GM19438 (cell line): ENCODE measurements around the gene QRSL1.
A peak's percentile ranks its signal among the peaks of the same experiment; 100 is the strongest.
"Not testable (repeated sequence)": the region's sequence is repeated elsewhere in the genome, so short reads cannot be mapped to it uniquely, and the experiment has no call there.

Source experiments
- ATAC-seq: cut with Tn5 transposase; IDR thresholded peaks from one replicate; pipeline ENCODE4 v1.9.1; 2021; ENCODE audit warnings: low read depth; ENCODE audit not compliant: unreplicated experiment

Gene QRSL1, protein sequence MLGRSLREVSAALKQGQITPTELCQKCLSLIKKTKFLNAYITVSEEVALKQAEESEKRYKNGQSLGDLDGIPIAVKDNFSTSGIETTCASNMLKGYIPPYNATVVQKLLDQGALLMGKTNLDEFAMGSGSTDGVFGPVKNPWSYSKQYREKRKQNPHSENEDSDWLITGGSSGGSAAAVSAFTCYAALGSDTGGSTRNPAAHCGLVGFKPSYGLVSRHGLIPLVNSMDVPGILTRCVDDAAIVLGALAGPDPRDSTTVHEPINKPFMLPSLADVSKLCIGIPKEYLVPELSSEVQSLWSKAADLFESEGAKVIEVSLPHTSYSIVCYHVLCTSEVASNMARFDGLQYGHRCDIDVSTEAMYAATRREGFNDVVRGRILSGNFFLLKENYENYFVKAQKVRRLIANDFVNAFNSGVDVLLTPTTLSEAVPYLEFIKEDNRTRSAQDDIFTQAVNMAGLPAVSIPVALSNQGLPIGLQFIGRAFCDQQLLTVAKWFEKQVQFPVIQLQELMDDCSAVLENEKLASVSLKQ

GRCh38 chr6:106629103-106629858 lies at the start of gene QRSL1, which contains the start of gene RTN4IP1:
QRSL1 (plus strand) TSS chr6:106629578; CDS start chr6:106629682, 104 bp downstream.
RTN4IP1 (minus strand) TSS chr6:106629498; CDS start chr6:106629021, 477 bp downstream.
- peak; percentile 76 for ATAC-seq

DNA sequence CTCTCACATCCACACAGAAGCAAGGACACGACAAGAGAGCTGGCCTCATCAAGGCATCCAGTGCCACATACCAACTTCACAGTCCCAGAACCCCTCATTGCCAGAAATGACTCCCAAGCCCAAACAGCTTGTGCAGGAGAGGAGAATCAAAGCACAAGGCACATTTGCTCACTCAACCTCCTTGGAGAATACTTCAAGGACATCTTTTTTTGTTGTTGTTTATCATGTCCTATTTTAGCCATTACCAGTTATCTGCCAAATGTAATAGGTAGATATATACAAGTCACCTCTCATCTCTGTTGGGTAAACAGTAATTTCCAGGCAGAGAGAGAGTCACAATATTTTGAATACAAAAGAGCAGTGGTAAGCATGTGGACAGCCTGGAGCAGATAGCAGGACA lies 47.9 kb upstream of the QRSL1 start:
- ATAC-seq: no peak

DNA sequence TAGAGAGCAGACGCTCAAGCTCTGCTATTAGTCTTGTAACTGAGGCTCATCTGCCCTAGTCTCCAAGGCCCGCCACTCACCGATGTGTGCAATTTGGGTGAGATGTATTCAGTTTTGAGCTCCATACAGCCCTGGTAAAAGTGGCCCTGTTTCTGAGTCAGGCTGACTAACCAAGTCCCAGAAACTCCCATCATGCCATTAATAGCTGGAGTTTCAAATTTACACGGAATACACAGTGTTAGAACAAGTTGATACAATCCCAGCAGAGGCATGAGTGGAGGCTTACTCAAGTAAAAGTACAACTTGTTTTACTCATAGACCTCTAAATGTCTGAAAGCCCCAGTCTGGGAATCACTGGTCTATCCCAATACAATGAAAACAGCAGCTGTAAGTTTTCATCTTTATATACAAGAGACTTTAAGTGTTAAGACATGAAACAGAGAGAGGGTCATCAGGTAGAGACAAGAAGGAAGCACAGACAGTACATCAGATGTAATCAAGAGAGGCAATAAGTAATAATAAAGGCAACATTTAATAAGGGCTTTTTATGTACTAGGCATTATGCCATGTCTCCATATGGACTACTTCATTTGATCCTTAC lies 42.5 kb upstream of the QRSL1 start:
- no peak for ATAC-seq

GRCh38 chr6:106588937-106589336 lies 40.4 kb upstream of the QRSL1 start:
- not testable (repeated sequence) for ATAC-seq

DNA sequence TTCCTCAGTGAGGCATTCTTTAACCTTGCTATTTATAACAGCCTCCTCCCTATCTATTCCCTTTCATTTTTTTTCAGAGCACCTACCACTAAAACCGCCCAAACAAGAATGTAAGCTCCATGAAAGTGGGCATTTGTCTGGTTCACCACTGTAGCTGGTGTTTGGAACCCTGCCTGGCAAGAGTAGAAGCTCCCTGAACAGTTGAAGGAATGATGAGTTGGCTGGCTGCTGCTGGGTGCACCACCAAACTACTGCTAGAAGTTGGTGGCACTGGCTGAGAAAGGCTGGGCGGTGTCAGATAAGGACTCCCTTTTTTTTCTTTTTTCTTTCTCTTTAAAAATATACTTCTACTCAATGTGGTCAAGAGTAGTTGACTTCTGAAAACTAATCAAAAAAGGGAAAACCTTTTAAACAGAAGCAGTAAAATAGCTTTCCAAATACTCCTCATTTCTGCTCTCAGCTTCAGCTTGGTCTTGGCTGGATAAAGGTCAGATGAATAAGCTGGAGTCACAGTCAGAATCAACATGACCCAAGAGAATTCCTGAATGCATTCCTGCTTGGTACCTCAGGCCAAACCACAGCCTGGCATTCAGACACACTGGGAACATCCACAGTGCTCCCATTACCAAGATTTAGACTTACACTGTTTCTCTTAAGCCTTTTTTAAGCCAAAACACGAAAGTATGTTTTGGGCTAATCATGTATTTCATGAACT lies 38.1 kb upstream of the QRSL1 start:
- ATAC-seq: no peak

DNA sequence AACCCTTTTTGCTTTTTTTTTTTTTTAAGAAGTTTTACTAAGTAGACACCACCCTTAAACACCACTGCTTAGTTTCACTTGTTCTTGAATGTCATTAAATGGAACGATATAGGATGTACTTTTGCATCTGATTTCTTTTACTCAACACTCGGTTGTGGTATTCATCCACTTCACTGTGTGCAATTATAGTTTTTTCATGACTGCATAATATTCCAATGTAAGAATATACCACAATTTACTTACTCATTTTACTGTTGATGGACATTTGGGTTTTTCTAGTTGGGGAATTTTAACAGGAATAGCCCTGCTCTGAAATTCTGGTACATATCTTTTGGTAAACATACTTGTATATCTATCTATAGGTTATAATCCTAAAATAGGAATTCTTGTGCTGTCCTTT lies 29.9 kb upstream of the QRSL1 start:
- ATAC-seq: no peak

GRCh38 chr6:106600329-106600728 lies 29.0 kb upstream of the QRSL1 start:
- no peak for ATAC-seq

DNA sequence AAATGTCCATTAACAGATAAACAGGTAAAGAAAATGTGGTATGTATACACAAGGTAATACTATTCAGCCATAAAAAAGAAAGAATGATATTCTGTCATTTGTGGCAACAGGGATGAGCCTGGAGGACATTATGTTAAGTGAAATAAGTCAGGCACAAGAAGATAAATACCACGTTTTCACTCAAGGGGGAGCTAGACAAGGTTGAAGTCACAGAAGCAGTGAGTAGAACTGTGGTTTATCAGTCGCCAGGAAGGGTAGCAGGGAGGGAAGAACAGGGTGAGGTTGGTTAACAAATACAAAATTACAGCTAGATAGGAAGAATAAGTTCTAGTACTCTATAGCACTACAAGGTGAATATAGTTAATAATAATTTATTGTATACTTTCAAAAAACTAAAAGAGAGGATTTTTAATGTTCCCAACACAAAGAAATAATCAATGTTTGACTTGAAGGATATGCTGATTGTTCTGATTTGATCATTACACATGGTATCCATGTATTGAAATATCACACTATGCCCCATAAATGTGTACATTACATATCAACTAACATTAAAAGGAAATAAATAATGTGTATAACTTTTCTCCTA lies 21.2 kb upstream of the QRSL1 start:
- ATAC-seq: peak; percentile 83

- no peak for ATAC-seq
Measured at GRCh38 chr6:106609699-106610098, 19.7 kb upstream of the QRSL1 start.

- no peak for ATAC-seq
Measured at GRCh38 chr6:106611030-106611429, 18.3 kb upstream of the QRSL1 start.

- ATAC-seq: no peak
Measured at GRCh38 chr6:106612671-106613416, 16.5 kb upstream of the QRSL1 start.

DNA sequence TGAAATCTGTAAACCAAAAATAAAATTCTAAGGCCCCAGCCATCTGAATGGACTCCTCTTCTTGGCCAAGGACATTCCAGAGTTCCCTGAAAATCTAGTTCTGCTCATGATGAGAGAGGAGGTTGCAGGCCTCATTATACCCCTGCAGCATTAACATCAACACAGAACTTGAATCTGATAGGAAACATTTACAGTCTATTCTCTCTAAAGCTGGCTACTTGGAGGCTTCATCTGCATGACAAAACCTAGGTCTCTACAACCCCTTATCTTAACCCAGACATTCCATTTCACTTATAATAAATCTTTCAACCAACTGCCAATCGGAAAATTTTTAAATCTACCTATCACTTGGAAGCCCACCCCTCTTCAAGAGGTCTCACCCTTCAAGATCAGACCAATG lies 15.8 kb upstream of the QRSL1 start:
- ATAC-seq: no peak

DNA sequence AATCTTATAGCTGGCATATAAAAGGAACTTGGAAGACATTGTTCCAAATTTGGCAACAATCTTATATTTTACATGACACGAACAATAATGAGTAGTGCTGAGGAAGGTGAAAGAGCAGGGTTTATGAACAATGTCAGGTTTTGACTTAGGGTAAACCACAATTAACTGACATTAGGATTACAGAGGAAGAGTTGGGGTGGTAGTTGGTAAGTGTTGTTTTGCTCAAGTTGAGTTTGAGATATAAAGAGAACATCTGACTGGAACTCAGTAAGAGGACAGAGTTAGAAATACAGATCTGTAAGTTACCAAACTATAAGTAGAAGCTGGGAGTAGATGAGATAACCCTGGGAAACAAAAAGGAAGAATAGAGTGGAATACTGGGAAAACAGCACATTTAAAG lies 15.2 kb upstream of the QRSL1 start:
- ATAC-seq: no peak

DNA sequence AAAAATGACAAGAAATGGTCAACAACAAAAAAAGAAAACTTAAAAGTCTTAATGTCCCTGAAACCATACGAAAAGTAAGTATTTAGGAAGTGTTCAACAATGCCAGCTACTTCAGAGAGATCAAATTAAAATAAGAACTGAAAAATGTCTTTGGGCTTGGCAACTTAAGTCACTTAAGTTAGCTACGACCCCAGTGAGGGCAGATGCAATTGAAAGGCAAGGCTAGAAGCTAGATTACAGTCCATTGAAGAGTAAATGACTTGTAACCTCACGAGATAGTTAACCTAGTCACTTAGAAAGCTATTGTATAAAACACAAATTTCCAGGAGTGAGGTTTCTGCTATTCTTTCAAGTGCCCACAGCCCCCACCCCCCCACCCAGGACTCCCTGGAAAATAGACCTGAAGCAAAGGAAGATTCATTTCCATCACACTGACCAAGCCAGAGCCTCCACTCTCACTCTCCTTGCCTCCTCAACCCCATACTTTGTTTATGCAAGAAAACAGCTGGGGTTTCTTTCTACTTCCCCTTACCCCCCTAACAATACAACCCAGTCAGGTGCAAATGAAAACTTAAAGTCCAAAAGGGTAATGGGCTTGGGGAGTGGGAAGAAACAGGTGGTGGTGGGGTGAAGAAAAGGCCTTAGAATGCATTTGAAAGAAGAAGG lies 14.7 kb upstream of the QRSL1 start:
- no peak for ATAC-seq

- peak; percentile 93 for ATAC-seq
Measured at GRCh38 chr6:106617302-106617701, 12.1 kb upstream of the QRSL1 start.

- ATAC-seq: no peak
Measured at GRCh38 chr6:106617857-106618256, 11.5 kb upstream of the QRSL1 start.

- ATAC-seq: no peak
Measured at GRCh38 chr6:106618324-106618723, 11.1 kb upstream of the QRSL1 start.

- ATAC-seq: no peak
Measured at GRCh38 chr6:106619223-106619622, 10.2 kb upstream of the QRSL1 start.
